Measurements from ENCODE around the gene RNLS.

DNA sequence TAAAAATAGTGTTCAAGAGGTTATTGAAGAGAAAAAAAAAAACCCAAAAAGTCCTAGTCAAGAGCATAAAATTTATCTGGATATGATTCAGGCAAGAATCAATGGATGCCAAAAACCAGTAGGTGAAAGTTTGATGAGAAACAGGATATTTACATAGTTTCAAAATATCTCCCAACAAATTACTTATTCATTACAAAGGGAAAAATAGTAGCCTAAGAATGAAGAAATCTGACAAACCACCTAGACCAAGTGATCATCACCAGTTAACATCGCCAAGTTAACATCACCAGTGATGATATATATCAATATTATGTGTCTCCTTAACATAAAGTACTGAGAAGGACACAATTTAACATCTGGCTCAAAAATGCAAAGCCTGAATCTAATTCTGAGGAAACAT lies 85.2 kb downstream of the RNLS start:
- TF ChIP-seq POLR2A (IDR thresholded peaks at IDR 0.05; ENCODE audit: borderline replicate concordance, extremely low read depth, insufficient read depth, insufficient read length) (no peak), TCF7L2 (IDR thresholded peaks at IDR 0.05; ENCODE audit: borderline replicate concordance, extremely low read depth, insufficient read depth, insufficient read length) (no peak), JUND (IDR thresholded peaks at IDR 0.05) (no peak)
- TF ChIP-seq, protein P1, sequence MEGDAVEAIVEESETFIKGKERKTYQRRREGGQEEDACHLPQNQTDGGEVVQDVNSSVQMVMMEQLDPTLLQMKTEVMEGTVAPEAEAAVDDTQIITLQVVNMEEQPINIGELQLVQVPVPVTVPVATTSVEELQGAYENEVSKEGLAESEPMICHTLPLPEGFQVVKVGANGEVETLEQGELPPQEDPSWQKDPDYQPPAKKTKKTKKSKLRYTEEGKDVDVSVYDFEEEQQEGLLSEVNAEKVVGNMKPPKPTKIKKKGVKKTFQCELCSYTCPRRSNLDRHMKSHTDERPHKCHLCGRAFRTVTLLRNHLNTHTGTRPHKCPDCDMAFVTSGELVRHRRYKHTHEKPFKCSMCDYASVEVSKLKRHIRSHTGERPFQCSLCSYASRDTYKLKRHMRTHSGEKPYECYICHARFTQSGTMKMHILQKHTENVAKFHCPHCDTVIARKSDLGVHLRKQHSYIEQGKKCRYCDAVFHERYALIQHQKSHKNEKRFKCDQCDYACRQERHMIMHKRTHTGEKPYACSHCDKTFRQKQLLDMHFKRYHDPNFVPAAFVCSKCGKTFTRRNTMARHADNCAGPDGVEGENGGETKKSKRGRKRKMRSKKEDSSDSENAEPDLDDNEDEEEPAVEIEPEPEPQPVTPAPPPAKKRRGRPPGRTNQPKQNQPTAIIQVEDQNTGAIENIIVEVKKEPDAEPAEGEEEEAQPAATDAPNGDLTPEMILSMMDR (IDR thresholded peaks at IDR 0.05 in 2 of 3, conservative IDR thresholded peaks at IDR 0.05 in 1 of 3; ENCODE audit: borderline replicate concordance in 1 of 3, insufficient read depth in 1 of 3, low read depth in 2 of 3, low read length in 2 of 3) = no peak

Measured in HCT116 (cell line).